Activated CD8-positive, alpha-beta memory T cell treated with anti-CD3 and anti-CD28 coated beads, Interleukin-2, amount 50 U/mL, for 4 hours (primary cell): ENCODE data around the gene C1orf87.

ENCODE experiments used
- DNase-seq: peaks from one replicate; pipeline ENCODE4 v3.0.0-alpha.2; 2020

The C1orf87 gene, protein sequence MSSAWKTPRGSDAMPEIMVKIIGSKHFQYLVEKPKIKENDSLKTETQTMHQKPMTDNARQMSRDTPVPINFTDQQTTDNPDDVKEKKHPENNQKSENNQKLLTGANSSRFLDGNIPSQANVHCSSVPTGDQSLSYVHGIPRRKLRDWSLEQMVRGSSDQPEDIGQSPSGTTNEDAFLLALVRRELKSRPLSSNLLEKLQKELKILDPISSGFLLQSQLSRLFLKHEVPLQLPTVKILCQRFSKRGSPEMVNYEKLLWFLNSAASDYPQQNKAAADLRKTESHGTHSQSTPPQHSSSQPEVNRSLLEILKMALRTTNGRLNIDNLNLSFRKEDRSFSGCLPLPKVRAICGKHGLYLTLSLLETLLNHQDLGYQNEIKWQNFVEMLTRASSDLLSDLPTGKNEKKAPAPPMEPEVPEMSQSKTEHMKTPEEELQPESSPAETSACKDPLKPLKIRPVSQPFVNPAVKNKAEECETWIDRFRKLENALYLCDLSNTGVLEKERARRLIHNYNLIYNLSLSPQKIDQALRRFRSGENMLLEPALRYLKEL

DNA sequence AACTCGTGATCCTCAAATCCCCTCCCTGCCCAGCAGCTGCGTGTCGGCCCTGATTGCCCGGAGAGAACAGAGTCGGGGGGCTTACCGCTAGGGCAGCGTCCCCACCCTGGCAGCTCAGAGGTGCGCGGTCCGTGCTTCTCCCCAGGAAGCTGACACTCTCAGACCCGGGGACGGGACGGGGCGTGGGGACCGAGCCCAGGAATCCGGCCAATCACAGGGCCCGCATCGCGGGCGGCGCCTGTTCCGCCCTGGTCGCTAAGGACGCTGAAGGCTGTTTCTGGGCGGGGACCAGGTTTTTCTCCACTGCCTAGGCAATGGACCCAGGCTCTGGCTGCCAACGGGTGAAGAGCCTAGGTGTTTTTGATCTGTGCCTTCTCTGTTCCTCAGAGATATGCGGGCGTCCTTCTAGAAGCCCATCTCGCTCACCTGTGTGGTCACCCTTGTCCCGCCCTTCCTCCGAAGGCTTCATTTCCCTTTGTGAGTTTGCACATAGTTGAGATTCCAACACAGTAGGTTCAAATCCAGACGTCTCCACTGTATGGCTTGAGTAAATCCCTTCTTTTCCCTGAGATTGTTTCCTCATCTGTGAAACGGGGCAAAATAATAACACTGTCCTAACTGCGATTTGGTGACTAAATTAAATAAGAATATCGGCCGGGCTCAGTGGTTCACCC lies at the start of gene C1orf87:
Gene C1orf87 (minus strand): TSS at position 166 of the 674 bp plus-strand sequence. CDS start 1,127 bp downstream, outside the sequence.
- no peak for DNase-seq

DNA sequence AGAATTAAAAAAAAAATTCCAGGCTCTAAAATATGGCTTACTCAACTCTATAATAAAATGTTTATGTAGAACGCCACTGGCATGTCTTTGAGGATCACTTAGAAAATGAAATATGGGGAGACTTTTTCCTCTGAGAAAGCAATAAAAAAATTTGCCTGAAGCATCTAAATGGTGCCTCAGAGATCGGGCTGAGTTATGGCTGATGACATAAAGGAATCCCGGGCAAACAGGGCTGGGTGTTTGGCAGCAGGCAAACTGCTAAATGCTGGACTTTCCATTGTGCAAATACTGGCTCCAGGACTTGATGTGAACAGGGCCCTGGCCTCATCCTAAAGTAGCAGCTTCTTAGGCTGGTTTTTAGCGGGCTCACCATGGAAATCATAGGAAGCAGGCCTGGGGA lies 44.5 kb upstream of the C1orf87 start:
- DNase-seq: no peak

DNA sequence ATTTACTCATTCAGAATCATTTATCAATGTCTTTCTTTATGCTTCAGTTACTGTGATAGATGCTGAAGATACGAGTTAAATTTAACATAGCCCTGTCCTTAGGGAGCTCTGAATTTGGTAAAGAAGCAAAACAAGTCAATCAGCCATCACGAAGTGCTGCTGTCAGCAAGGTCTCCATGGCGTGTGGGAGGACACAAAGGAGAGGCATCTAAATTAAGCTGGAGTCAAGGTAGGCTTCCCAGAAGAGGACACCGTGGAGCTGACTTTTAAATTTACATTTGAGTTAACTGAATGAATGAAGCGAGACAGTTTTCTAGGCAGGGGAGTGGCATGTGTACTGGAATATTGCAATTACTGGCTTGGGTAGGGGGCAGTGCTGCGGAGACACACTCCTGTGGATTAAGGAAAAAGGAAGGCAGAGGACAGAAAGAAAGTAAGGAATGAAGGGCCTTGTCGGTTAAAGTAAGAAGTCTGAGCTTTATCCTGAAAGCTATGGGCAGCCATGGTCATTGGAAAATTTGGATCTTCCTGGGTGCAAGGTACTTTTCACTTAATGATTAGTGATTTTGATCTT lies 41.3 kb upstream of the C1orf87 start:
- no peak for DNase-seq

DNA sequence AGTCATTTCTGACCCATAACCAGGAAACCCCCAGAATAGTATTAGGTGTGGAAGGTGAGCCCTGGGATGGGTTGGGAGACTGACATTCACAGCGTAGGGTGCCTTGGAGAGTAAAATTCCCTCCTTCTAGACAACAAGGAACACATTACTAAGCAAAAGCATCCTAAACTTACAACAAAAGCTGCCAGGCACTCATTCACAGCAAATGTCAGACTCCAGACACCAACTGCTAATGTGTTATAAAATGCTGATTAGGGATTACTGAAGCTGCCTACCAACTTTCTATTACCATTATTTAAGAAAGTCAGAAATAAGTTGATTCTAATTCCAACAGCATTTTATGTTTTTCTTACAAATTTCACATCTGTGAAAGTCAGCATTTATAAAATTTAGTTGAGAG lies 40.0 kb upstream of the C1orf87 start:
- no peak for DNase-seq

DNA sequence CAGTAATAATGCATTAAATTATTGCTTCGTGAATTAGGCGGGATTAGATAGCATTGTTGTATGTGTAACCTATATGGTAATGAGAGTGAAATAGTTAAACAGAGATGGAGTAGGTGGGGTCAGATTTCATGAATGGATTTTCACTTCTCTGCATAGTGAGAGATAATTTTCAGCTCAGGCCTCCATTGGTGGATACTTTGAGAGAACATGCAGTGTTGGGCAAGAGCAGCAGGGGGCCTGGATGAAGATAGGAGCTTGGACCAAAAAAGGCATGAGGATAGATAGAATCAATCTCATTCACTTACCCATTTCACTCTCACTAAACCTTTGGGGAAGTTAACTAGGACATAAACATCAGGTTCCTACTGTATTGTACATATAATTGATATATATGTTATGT lies 39.5 kb upstream of the C1orf87 start:
- DNase-seq: no peak

DNA sequence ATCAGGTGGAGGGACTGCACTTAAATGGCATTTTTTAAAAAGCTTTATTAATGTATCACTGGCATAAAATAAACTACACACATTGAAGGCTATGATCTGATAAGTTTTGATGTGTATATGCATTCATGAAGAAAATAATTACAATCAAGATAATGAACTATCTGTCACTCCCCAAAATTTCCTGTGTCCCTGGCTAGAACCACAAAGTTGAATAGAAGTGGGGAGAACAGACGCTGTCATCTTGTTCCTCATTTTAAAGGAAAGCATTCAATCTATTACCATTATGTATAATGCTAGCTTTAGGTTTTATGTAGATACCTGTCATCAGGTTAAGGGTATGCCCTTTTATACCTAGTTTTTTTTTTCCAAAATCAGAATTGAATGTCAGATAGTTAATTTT lies 38.1 kb upstream of the C1orf87 start:
- DNase-seq: no peak

DNA sequence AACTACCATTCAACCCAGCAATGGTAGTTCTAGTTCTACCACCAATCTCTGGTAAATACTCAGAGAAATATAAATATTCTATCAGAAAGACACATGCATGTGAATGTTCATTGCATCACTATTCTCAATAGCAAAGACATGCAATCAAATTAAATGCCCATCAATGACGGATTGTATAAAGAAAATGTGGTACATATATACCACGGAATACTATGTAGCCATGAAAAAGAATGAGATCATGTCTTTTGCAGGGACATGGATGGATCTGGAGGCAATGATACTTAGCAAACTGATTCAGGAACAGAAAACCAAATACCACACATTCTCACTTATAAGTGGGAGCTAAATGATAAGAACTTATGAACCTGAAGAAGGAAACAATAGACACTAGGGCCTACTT lies 37.5 kb upstream of the C1orf87 start:
- no peak for DNase-seq

DNA sequence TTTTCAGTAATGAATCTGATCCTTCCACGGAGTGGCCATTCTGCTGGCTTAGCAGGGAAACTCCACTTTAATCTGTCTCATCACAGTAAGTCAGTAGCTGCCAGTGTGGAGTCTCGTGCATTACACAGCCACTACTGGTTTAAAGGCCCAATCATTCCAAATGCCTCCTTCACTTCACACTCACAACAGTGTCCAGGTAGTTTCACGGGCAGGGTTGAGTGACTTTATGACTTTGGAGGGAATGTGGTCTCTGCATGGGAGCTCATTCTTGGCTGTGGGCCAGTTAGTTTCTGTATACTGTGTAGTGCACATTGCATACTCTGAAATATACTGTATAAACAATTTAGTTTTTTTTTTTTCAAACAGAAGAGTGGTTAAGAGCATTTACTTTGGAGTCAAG lies 34.6 kb upstream of the C1orf87 start:
- no peak for DNase-seq

DNA sequence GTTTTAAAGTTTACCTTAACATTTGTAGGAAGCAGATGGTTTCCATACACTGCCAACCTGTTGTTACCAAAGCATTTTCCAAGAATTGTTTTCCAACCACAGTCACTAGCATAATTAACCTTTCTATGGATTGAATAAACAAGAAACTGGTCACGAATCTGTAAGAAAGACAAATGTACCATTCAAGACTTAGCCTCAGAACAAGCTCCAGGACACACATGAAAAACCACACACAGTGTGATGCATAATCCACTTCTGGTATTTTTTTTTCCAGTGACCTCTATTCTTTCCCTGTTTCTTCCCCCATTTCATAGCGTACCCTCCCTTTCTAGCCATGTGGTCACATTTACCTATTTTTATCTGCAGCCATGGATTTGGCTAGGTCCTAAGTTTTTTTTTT lies 29.6 kb upstream of the C1orf87 start:
- no peak for DNase-seq

DNA sequence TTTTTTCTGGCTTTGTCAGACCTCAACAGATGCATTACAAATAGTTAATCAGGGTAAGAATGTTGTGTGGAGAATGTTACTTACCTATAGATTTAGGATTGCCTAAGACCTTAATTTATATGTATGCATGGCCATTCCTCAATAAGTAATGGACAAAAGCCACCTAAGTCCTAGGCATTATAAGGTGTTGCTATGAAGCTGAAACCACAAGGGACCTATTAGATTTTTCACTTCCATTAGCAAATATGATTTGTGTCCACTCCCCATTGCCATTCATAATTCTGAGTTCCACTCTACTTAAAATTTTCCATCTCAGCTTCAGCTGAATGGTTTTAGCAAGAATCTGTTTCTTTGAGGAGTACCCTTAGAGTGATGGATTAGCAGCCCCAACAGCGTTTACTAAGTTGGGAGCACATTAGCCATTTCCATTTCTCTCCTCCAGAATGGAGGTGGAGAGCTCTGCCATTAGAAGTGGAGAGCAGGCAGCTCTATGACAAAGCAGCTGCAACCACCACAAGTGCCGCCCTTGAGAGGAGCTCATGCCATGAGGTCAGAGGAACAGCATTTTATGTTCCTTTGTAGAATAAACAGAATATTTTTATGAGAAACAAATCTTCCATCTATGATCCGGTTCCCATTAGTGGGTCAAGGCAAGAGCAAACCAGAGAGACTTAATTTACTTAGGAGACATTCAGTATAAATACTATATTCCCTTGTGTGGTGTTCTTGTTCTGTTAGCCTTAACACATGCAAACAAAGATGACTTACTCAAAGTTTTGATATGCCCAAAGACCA lies 28.9 kb upstream of the C1orf87 start:
- no peak for DNase-seq

DNA sequence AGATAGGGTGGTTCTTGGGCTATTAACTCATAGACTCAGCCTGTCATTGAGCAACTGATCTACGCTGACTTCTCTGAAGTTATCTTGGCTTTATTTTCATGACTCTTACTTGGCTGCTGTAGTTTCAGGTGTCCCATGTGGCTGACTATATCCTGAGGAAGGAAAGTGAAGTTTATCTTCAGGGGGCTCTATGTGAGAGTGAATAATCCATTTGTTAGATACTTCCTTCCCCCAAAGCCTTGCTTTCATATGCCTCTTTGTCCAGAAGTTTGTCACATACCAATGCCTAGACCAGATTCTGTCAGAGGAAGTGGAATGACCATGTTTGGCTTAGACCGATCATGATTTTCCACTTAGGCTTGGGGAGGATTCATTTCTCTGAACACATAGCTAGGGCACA lies 27.9 kb upstream of the C1orf87 start:
- DNase-seq: no peak

DNA sequence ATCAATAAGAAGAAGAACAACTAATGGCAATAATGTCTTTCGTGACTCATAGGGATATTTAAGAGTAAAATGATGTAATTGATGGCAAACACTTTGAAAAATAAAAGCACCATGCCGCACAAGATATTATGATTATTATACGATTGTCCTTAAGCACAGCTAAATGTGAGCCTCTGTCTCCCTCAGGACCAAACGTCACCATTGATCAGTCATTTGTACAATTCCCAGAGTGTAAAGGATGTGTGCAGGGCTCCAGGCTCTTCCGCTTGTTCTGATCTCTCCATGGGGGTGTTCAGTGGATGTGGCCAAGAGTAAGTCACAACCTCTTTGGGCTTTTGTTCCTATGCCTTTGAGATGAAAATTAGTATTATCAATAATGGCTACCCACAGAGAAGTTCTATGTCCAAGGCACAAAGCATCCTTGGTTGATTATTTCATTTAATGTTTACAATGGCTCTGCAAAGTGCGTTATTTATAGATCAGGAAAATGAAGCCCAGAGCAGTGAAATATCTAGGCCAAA lies 17.7 kb upstream of the C1orf87 start:
- DNase-seq: no peak

DNA sequence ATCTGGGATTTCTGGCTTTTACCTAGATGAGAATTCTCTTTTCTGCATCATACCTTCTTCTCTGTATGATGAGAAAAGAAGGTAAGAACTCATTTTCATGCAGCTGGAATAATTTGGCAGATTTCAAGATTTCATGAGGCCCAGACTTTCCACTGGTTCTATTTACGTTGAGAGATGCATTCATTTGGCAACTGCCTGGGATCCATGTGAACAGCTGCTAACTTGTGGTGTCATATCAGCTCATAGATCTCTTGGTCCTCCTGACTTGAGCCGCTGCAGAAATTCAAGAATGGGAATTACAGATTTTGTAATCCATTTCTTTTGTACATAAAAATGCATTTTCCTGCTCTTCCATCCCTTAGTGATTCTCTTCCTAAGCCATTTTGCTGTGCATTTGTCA lies 17.1 kb upstream of the C1orf87 start:
- no peak for DNase-seq

DNA sequence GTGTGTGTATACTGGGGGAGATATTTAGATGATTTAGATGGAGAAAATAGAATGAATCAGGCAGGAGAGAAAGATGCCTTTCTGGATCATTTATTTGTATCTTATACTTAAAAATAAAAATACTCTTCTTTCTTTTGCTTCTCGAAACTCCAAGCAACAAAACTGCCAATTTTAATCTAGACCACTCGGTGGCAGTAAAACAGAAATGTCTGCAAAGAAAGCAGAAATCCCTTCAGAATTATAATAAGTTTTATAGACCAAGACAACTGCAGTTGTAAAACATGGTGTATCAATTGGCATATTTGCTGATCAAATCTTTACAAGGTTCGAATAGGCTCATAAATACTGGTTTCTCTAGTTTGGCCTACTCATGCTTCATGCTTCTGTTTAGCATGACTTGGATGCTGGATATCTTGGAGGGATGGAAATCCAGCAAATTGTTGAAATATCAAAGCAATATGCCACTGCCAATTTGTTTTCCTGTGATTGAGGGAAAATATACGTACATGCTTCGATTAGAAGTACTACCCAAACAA lies 15.1 kb upstream of the C1orf87 start:
- no peak for DNase-seq

DNA sequence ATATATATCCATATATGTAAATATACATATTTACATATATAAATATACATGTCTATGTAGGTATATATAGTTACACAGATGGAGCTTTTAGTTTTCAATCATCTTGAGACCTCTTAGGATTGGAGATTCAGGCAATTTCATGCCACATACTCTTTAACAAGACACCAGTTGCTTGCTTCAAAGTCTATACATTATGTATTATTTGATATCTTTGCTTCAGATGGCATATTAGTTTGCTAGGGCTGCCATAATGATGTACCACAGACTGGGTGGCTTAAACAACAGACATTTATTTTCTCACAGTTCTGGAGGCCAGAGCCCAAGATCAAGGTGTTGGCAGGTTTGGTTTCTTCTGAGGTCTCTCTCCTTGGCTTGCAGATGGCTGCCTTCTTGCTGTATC lies 14.1 kb upstream of the C1orf87 start:
- no peak for DNase-seq

DNA sequence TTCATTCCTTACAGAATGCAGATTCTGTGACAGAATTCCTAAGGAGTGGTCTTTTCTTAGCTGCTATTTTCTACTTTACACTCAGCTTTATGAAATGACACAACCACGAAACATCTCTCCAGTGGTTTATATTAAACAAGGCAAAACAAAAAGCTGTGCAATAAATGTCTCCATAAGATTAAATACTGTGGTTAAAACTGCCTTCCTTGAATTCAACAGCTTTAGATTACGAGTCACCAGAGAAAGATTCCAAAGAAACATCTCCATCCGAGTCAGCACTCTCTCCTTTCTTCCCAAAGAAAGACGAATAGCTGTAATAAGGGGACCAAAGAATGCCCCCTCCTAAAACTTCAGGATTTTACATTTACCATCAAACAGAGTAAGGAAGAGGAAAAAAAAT lies 4.6 kb upstream of the C1orf87 start:
- DNase-seq: no peak

DNA sequence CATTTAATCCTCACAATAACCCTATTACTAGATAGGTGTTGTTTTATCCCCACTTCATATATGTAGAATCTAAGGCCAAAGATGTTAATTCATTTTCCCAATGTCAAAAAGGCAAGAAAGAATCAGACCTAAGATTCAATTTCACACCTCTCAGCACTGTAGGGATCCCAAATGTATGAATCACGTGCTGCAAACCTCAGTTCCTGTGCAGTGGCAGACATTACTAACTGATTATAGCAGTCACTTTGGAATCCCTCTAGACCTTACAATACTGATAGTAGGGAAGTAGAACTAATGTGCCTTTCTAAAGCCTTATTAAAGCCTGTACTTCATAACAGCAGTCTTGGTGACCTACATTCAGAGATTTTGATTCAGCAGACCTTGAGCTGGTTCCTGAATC lies 2.3 kb downstream of the C1orf87 start:
- no peak for DNase-seq

DNA sequence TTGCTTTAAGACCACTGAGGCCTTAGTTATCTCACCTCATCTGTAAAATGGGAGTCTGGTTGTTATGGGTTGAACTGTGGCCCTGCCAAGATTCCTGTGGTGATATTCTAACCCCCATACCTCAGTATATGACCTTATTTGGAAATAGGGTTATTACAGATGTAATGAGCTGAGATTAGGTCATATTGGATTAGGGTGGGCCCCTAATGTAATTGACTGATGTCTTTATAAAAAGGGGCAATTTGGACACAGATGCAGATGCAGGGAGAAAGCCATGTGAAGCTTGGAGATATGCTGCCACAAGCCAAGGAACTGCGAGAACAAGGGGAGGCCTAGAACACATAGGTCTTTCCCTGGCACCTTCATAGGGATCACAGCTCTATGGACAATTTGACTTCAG lies 3.9 kb downstream of the C1orf87 start:
- DNase-seq: no peak

DNA sequence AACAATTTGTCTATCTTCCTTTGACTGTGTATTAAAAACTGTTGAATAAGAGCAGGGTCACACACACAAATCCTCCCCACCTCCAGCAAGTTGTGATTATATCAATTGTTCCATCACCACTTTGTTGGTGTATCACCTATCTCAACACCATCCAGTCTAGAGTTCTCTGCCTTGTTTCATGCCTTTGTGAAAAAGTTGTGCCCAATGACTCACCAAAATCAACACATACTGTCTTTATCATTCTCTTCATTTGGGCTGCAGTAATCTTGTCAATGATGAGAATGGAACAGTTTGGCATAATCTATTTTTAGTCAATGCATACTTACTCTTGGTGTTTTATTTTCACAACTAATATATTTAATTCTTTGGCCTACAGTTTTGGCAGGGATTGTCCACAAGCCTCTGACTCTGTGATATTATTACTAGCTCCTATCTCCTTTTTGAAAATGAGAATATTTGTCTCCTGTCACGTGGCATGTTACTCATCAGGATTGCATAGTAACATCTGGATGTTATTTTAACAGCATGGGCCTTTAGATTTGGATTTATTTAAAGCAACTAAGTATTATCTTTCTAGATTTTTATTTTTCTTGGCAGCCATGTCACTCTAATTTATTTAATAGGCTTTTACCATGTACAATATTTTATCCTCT lies 5.1 kb downstream of the C1orf87 start:
- DNase-seq: no peak

DNA sequence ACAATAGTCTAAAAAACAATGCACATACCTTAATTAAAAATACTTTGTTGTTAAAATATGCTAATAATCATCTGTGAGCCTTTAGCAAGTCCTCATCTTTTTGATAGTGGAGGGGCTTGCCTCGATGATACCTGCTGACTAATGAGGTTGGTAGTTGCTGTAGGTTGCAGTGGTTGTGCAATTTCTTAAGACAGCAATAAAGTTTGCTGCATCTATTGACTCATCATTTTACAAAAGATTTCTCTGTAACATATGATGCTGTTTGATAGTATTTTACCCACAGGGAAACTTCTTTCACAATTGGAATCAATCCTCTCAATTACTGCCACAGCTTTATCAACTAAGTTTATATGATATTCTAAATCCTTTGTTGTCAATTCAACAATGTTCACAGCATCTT lies 7.6 kb downstream of the C1orf87 start:
- DNase-seq: no peak

DNA sequence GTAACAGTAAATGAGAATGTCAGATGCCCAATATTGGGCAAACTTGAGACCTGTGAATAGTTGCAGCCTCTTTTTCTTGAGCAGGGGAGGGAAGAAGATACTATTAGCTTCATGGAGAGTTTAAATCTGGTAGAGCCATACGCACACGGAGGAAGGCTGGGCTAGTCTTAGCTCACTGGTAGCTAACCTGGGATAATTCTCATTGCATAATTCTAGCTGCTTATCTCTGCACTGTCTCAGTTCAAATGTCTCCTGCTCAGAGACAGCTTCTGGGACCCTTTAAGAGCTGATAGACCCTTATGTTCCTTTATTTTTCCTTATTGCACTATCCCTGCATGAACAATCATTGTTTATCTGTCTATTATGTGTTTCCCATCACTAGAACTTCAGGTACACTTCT lies 8.4 kb downstream of the C1orf87 start:
- DNase-seq: no peak

DNA sequence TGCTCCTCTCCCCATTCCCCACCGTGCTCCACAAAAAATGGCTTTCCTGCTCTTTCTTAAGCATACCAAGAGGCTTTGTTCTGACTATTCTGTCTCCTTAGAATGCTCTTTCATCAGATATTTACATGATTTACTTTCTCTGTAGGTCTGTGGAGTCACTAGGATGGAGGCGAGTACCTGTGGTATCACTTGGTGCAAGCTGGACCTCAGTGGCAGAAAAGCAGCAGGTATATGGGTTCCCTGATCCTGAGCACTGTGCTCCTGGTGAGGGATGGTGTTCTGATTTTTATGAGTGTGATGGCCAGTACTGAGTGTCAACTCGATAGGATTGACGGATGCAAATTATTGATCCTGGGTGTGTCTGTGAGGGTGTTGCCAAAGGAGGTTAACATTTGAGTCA lies 10.0 kb downstream of the C1orf87 start:
- no peak for DNase-seq
